ENCODE measurements around the gene MAP3K20.
"Not testable (repeated sequence)": the region's sequence is repeated elsewhere in the genome, so short reads cannot be mapped to it uniquely, and the experiment has no call there.

MAP3K20 gene

GRCh38 chr2:173126819-173127218 lies 51.2 kb downstream of the MAP3K20 start:
- no peak for DNase-seq

- not testable (repeated sequence) for DNase-seq
Observed at GRCh38 chr2:173128132-173128531, 52.5 kb downstream of the MAP3K20 start.

DNA sequence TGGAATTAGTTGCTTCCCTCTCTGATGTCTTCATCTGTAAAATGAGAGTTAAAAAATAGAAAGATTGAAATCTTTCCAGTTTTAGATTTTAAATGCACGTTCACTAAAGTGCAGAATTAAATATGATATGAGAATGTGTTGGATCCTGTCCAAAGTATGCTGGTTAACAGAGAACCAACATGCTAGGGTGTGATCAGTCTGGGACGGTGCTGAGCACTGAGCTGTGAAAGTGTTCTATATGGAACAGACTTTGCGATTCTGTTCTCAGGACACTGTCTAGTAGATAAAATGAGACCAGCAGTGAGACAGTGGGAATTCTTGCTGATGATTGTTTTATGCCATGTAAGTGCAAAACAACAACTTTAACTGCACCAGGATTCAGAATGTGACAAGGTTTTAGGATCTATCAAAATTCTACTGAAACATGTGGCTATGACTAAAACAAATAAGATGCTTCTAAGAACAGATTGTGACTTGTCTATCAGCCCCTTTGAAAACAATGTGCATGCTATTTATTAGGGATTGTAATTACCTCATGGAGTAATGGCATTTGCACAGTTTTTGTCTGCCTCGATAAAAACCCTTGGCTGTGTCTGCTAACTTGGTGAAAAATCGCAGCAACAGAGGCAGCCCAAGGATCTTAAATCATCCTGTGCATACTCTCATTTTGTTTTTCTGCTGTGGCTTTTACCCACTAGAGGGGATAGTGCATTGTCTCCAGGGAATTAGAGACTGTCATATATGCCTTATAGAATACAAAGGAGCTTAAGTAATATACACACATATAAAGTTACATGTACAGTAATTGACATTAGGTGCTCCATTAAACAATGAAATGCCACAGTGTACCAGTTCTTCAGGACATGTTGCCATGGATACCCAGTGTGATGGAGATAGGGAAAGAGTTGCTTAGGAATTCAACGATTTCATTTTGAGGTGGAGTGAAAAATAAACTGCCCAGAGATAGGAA lies 55.1 kb downstream of the MAP3K20 start:
- peak in 2 of 3 experiments; percentile 15 to 38 for DNase-seq

DNA sequence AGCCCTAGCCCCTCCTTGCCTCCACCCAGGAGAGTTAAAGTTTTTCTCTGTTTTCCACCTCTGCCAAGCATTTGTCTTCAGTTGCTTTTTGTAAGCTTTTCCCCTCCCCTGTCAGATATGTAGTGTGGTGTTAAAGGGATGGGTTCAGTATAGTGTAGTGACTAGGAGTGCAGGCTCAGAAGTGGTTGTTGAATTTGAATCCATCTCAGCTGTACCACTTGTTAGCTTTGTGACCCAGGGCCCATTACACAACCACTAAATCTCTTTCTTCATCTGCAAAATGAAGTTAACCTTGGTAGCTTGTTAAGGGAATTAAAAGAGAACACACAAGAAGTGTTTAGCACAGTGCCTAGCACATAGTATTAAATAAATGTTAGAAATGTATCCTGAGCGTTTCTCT lies 56.9 kb downstream of the MAP3K20 start:
- no peak for DNase-seq

DNA sequence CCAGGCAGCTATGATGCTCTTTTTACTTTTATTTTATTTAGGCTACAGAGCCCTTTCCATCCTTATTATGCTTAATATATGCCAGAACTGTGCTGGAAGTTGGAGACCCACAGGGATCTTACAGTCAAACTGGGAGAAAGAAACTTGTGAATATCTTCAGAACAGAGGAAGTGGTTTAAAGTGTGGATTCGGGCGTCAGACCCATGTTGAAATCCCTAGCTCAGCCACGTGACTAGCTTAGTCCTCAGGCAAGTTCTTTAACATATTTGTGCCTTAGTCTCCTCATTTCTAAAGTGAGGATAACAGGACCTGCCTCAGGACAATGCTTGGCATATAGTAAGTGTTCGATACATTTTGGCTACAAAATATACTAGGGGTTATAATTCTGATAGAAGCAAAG lies 59.1 kb downstream of the MAP3K20 start:
- DNase-seq = no peak

DNA sequence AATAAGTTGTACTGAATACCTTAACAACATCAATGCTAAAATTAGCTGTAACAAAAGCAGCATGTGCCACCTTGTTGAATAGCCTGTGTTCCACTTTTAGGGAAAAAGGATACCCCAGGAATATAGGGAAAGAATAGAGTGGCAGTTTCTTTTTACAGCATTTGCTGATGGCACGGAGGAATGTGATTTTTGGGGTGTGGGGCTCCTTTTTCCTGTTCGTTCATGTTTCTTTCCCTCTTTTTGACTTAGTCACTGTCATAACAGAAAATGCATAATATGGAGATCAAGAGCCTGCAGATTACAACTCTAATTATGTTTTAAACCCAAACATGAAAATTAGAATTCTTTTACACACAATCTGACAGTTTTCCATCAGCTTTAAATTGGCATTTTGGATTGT lies 60.4 kb downstream of the MAP3K20 start:
- no peak for DNase-seq

- no peak for DNase-seq
Observed at GRCh38 chr2:173136599-173136998, 61.0 kb downstream of the MAP3K20 start.

DNA sequence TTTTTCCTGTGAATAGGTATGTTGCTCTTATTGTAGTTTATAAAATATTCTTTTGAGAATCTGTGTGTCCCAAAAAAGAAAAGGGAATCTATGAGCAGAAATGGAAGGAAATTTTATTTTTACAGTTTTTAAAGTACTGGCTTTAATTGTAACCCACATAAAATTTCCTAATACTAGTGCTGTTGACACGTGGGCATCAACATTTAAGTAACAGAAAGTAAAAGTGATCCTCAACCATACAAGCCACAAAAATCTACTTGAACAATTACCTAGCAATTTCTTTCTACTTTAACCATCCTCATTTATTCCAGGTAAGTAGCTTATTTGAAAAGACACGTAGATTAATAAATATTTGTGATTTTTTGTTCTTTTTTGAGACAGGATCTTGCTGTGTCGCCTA lies 62.0 kb downstream of the MAP3K20 start:
- DNase-seq = no peak

GRCh38 chr2:173138962-173139361 lies 63.3 kb downstream of the MAP3K20 start:
- DNase-seq = no peak

DNA sequence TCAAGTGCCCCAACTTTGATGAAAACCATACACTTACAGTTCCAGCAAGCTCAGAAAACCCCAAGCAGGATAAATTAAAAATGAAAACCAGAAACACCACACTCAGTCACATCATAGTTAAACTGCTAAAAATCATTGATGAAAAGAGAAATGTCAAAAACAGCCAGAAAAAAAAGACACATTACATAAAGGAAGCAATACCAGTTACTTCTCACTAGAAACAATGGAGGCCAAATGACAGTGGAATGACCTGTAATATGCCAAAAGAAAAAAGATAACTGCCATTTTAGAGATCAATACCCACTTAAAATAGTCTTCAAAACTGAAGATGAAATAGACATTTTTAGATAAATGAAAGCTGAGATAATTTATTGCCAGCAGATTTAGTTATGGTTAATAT lies 66.0 kb downstream of the MAP3K20 start:
- DNase-seq = no peak

DNA sequence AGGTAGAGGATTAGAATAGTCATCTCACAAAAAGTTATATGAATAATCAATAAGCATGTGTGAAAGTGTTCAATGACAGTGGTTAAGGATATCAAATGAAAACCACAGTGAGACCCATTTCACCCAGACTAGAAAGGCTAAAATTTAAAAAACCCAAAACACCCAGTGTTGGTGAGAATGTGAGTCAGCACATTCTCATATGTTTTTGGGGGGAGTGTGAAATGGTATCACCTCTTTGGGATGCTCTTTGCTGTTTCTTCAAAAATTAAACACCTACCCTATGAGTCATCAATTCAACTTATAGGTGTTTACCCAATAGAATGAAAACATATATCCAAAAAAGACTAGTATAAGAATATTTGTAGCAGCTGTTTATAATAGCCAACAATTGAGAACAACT lies 69.8 kb downstream of the MAP3K20 start:
- DNase-seq = no peak

DNA sequence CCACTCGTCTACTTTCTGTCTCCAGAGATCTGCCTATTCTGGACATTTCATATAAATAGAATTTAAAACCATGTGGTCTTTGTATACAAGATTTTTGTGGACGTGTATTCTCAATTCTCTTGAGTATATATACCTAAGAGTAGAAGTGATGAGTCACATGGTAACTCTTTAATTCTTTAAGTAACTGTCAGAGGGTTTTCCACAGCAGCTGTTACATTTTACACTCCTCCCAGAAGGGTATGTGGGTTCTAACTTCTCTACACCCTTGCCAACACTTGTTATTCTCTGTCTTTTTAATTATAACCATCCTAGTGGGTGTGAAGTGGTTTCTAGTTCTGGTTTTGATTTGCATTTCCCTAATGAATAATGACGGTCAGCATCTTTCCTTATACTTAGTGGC lies 70.9 kb downstream of the MAP3K20 start:
- no peak for DNase-seq

DNA sequence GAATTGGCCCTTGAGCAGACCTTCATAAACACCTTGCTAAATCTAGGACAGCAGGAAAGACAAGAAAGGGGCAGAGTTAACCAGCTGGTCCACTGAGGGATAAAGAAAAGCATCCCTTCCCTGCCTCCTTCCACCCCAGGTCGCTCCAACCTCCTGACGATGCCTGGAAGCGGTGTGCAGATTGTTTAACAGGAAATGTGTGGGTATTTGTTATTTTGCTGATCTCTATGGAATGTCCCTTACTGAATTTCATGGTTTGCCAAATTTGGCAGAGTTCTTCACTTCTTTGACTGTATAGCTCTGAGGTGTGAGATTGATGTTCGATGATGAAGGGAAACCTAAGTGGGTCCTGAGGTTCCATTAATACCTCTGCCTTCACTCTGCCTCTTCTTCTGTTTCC lies 72.9 kb downstream of the MAP3K20 start:
- DNase-seq = no peak

DNA sequence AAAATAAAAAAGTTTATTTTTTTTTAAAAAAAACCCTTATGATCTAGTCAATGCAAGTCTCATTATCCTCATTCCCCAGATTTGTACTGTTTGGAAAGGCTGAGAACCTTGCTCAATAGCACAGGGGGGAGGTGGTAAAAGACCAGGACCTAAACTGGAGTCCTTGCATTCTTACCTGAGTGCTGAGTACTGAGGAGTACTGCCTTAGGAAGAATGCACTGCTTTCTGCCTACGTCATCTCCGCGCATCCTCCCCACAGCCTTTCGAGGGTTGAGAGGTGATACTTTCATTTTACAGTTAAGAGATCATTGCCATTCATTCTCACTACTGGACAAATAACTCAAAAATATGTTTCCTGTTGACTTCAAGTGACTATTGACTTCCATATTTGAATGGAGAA lies 73.8 kb downstream of the MAP3K20 start:
- DNase-seq = no peak

- no peak for DNase-seq
Observed at GRCh38 chr2:173150087-173150486, 74.4 kb downstream of the MAP3K20 start.

DNA sequence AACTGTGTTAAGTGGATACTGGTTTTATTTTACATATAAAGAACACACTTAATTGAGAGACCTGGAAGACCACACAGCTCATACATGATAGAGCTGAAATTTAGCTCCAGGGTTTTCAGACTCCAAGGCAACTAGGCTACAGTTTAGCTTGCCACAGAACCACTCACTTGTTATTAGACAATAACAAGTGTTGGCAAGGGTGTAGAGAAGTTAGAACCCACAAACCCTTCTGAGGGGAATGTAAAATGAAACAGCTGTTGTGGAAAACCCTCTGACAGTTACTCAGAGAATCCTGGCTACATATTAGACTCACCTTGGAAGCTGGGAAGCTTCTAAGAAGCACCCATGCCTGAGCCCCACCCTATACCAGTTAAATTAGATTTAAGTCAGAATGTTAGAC lies 75.3 kb downstream of the MAP3K20 start:
- no peak for DNase-seq

- DNase-seq = no peak
Observed at GRCh38 chr2:173151671-173152401, 76.2 kb downstream of the MAP3K20 start.

DNA sequence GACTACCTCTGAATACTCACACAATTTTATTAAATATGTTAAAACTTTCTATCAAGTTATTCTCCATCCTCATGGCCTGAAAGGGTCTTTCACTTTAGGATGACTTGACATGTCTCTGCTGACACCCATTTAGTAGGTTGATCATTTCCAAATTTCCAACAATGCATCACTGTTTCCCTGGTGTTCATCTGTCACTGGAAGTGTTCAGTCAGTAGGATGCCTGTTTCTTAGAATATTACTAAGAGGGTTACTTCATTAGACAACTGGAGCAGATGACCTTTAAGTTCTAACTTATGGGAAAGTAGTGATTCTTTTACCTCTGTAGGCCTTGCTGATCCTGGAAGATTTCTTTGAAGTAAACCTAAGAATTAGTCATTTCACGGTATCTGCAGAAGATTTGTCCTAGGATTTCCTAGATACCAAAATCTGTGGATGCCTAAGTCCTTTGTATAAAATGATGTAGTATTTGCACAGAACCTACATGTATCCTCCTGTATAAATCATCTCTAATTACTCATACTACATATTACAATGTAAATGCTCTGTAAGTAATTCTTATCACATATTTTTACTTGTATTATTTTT lies 77.7 kb downstream of the MAP3K20 start:
- no peak for DNase-seq

DNA sequence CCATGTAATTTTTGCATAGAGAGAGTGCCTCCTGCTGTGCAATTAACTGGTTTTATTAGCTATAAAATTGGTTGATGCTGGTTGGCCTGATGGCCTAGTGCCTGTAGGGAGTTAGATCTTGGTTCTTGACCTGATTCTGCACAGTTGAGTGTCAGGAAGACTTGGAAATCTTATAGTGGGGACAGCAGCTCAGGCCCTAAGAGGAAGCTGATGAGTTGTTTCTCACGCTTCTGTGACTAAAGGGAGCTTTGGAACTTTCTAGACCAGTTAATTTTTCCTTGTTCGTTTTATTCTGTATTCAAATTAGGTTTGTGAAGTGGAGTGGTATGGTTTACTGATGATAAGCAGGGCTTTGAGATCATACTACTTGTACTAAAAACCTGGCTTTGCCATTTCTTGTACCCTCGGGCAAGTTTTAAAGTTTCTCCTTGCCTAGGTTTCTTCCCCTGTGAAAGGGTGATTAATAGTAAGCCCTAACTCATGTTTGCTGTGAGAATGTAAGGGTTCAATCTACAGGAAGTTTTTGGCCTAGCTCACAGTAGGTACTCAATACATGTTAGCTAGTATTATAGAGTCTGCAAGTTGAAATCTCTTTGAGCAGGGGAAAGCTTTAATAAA lies 82.1 kb downstream of the MAP3K20 start:
- DNase-seq = no peak

DNA sequence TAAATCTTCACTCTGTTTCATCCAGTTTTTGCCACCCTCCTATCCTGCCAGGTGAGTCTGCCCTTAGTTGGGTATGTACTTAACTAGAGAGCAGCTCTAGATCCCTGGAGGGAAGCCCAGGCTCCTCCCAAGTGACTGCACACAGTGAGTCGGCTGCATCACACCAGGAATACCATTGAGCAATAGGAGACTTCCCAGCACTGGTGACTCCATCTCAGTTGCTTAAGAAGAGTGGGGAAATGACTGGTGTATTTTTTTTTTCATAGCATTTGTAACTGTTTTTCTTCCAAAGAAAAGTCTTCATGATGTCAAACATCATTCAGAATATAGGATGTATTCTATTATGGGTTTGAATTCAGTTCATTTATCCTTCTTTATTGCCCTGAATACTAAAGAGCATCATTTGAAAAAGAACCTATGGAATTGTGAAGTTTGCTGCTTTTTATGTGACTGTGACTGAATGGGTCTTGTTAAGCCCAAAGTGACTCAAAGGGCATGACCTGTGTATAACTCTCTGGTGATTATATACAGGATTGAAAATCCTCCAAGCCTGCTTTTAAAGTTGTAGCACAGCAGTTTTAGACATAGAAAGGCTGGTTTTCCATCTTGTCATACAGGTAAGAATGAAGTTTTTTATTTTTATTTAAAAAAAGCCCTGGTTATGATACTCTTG lies 84.3 kb downstream of the MAP3K20 start:
- no peak for DNase-seq

DNA sequence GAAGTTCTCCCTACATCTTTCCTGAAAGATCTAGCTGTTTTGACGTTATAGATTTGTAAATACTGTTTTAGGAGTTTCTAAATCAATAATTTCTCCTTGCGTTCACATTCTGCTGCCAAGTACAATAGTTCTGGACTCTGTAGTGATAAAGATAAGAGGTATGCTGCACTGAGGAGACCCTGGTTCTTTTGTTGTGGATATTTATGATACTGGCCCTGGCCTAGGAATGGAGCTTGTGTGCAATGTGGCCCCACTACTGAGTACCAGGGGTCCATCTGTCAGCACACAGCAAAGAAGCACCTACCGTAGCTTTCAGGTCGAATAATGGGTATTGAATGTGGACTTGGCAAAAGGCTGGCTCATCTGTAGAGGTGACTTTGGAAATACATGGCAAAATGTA lies 85.0 kb downstream of the MAP3K20 start:
- DNase-seq = no peak

DNA sequence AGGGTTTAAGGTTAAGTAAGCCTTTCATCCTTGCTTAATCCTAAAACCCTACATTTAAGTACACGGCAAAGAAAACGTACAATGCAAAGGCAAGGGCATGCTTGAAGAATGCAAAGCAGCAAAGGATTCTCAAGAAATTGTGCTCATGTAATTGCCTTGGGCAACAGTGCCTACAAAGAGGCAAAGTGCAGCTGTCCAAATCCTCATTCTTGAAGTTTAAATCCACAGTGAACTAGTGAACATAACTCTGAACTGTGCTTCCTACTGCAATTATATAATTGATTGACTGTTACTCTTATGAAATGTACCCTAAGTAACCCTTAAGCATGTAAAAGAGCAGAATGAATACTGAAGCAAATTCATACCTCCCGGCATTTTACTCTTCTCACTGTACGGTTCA lies 85.4 kb downstream of the MAP3K20 start:
- DNase-seq = no peak

GRCh38 chr2:173161507-173161906 lies 85.9 kb downstream of the MAP3K20 start:
- no peak for DNase-seq

Measured in NCI-H1417 (cell line).